Stimulated activated naive CD8-positive, alpha-beta T cell treated with anti-CD3 and anti-CD28 coated beads, Interleukin-15, Interleukin-2, amounts not matched to agents 100 ng/mL and 50 ng/mL, for 24 hours (primary cell): ENCODE measurements around the gene PBX3.
"Not testable (repeated sequence)": the region's sequence is repeated elsewhere in the genome, so short reads cannot be mapped to it uniquely, and the experiment has no call there.

Source experiments
- H3K27ac Mint-ChIP-seq: one replicate; pipeline ENCODE4 v1.8.0; 2021; ENCODE audit warnings: mild to moderate bottlenecking, mixed read lengths
- H3K27me3 Mint-ChIP-seq: one replicate; pipeline ENCODE4 v1.8.0; 2021; ENCODE audit warnings: mixed read lengths
- H3K36me3 Mint-ChIP-seq: one replicate; pipeline ENCODE4 v1.8.0; 2021; ENCODE audit warnings: low read depth, mixed read lengths
- H3K4me1 Mint-ChIP-seq: one replicate; pipeline ENCODE4 v1.8.0; 2021; ENCODE audit warnings: low read depth, mixed read lengths
- H3K4me3 Mint-ChIP-seq: one replicate; pipeline ENCODE4 v1.8.0; 2021; ENCODE audit warnings: mild to moderate bottlenecking, mixed read lengths
- H3K9me3 Mint-ChIP-seq: one replicate; pipeline ENCODE4 v1.8.0; 2021; ENCODE audit warnings: mixed read lengths

PBX3 gene

DNA sequence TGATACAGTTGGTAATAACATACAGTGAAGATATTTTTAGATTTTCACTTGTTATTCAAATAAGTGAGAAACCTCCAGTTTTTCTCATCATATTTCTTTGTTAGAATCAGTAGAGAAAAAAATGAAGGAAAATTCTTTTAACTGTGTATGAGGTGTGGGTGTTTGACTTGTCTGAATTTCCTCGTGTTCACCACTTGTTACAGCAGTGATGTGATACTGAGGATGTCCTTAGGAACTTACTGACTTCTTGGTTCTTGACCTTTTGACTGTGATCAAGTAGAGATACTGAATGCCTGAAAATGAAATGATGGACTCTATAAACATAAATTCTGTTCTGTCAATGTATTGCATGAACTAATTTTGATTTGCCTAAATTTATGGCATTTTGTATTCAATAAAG lies 10.7 kb downstream of the PBX3 start:
- Mint-ChIP-seq H3K9me3 (no peaks in the 10 kb centered on the region), H3K4me3 (no peak overlapping the region), H3K36me3 (peaks cover 12% of the 10 kb centered on the region), H3K4me1 (peaks cover 25% of the 10 kb centered on the region), H3K27ac (no peak overlapping the region), H3K27me3 (peaks cover 11% of the 10 kb centered on the region)

DNA sequence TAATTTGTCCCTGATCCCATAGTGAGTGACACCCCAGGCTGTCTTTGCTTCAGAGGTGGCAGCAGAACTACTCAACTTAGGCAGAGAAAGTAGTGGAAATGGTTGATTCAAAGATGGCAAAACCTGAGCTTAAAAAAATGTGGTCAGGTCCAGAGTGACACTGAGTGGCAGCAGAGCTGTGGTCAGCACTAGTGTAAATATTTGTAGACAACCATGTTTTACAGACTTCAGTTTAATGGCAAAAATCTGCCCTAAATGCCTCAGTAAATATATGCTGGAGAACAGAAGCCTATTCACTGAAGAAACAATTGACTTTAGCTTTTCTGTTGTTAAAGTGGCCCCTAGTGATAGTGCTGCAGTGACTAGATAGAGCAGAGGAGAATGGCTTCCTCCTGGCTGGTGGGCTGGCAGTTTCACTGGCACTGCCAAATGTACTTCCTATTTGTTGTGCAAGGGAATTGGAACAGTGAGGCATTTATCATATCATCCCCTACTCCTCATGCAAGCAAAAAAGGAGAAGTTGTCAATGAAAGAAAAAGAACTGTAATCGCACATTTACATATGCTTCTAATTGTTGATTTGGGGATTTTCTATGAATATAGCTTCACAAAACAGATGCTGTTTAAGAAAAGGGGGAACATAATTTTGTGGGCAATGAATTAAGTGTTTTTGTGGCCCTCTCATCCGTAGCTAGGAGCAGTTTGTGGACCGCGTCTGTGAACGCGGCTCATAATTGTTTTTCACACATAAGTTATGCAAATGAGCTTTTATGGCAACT lies 12.0 kb downstream of the PBX3 start:
- peaks cover 11% of the 10 kb centered on the region for H3K27me3 Mint-ChIP-seq

GRCh38 chr9:125759764-125760129 lies 12.6 kb downstream of the PBX3 start:
- Mint-ChIP-seq H3K4me1 (peaks cover 21% of the 10 kb centered on the region), H3K27me3 (peaks cover 11% of the 10 kb centered on the region), H3K27ac (peak overlapping the region; percentile 59), H3K36me3 (peaks cover 8% of the 10 kb centered on the region), H3K4me3 (peak overlapping the region; percentile 65), H3K9me3 (no peaks in the 10 kb centered on the region)

More for the DNA sequence above, 12.0 kb downstream of the PBX3 start:
- Mint-ChIP-seq H3K4me3 (peak overlapping the region; percentile 65), H3K4me1 (peaks cover 22% of the 10 kb centered on the region), H3K9me3 (no peaks in the 10 kb centered on the region), H3K36me3 (peaks cover 9% of the 10 kb centered on the region), H3K27ac (peak overlapping the region; percentile 59)

GRCh38 chr9:125760537-125760936 lies 13.4 kb downstream of the PBX3 start:
- H3K36me3 Mint-ChIP-seq, result peaks cover 8% of the 10 kb centered on the region
- peaks cover 11% of the 10 kb centered on the region for H3K27me3 Mint-ChIP-seq
- peaks cover 21% of the 10 kb centered on the region for H3K4me1 Mint-ChIP-seq
- H3K27ac Mint-ChIP-seq, result no peak overlapping the region
- no peak overlapping the region for H3K4me3 Mint-ChIP-seq
- H3K9me3 Mint-ChIP-seq, result no peaks in the 10 kb centered on the region

DNA sequence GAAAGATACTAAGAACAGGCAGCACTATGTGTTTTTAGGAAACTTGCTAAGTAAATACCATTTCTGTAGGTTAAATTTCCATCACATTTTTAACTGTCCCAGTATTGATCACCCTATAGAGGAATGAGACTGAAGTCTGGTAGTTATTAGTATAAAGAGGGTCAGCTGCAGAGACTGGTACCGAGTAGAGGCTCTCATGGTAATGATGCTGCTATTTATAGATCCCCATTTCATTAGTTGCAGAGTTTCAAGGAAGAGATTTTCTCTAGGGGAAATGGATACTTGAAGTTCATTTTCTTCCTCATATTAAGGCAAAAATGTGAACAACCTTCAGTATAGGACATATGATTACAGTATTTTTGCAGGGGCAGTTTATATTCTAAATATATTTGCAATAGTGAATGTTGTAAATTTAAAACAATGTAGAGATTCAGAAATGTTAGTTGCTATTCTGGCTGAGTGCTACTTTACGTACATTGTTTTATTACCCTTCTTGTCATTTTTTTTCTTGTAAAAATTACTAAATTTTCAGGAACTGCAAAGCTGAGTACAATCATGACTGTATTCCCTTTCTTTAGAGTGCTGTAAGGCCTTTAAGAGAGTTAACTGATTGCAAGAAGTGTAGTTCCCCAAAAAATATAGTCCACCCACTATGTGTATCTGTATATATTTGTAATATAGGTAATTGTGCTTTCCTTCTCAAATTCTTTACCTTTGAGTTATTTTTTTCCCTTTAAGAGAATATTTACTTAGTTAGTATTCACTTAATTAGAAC lies 14.7 kb downstream of the PBX3 start:
- Mint-ChIP-seq H3K27ac (no peak overlapping the region), H3K36me3 (no peaks in the 10 kb centered on the region), H3K4me3 (no peak overlapping the region), H3K9me3 (no peaks in the 10 kb centered on the region), H3K4me1 (peaks cover 22% of the 10 kb centered on the region), H3K27me3 (peaks cover 11% of the 10 kb centered on the region)

- Mint-ChIP-seq H3K9me3 (no peaks in the 10 kb centered on the region), H3K27me3 (peaks cover 8% of the 10 kb centered on the region), H3K4me1 (peaks cover 24% of the 10 kb centered on the region), H3K4me3 (no peak overlapping the region), H3K36me3 (no peaks in the 10 kb centered on the region), H3K27ac (no peak overlapping the region)
Measured at GRCh38 chr9:125763394-125763801, 16.2 kb downstream of the PBX3 start.

DNA sequence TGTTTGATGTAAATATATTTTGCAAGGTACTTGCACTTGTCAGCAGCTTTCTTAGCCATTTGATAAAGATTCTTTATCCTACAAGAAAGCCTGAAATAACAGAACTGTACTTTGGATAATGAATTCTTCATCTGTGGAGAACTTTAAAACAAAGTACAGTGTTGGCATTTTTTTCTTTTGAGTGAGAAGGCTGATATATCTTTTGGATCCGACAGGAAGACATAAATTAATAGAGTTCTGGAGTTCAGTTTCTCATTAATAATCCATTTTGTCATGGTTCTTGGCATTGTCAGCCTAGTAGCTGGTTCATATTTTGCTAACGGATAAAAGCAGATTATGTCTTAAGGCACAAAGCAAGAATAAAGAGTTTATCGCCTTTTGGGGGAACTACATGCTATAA lies 17.0 kb downstream of the PBX3 start:
- Mint-ChIP-seq H3K4me3 (no peak overlapping the region), H3K27me3 (peaks cover 7% of the 10 kb centered on the region), H3K36me3 (no peaks in the 10 kb centered on the region), H3K9me3 (no peaks in the 10 kb centered on the region), H3K4me1 (peaks cover 16% of the 10 kb centered on the region), H3K27ac (no peak overlapping the region)

DNA sequence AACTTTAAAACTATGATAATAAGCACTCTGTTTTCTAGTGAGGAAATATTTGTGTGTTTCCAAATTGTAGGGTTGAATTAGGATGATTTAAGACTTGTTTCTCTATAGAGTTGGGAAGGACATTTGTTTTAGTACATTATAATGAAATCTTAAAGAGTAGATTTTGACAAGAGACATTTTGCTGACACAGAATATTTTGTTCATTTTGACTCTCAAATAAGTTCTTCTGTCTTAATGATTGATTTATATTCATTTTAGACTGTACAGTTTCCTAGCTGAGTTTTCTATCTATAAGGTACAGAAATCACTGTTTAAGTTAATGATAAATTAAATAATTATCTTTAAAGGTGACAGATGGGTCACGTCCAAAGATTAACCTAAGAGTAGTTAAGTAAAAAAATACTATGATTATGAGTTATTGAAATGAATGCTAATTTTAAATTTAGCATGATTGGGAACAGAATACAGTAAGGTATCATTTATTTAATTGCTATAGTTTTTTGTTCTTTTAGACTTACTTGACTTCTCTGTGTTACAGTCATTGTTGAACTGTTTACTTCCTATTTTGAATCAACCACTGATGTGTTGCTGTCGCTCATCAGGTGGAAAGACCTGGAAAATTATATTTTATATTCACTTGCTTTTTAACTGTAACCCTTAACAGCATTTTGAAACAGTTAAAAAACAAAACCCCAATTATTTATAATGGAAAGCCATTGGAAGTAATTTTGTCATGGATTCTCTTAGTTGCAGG lies 19.5 kb downstream of the PBX3 start:
- Mint-ChIP-seq H3K4me3 (no peak overlapping the region), H3K27me3 (no peaks in the 10 kb centered on the region), H3K36me3 (no peaks in the 10 kb centered on the region), H3K4me1 (peaks cover 8% of the 10 kb centered on the region), H3K27ac (no peak overlapping the region), H3K9me3 (no peaks in the 10 kb centered on the region)

DNA sequence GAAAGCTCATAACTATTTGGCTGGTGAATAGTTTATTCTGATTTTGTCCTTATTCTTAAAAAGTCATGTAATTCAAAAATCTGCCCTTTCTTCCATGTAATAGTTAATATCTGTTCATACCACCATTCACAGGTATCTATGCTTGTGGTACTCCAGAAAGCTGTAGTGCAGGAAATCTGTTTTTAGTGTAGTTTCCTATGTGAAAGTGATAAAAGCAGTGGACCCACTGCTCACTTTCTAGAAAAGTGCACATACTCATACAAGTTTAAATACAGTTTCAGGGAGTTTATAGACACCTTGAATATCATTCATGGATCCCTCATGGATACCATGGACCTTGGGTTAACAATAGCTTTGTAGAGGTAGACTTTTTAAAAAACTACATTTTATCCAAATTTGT lies 20.2 kb downstream of the PBX3 start:
- Mint-ChIP-seq H3K27ac (no peak overlapping the region), H3K36me3 (no peaks in the 10 kb centered on the region), H3K9me3 (no peaks in the 10 kb centered on the region), H3K4me3 (no peak overlapping the region), H3K4me1 (peaks cover 8% of the 10 kb centered on the region), H3K27me3 (no peaks in the 10 kb centered on the region)

DNA sequence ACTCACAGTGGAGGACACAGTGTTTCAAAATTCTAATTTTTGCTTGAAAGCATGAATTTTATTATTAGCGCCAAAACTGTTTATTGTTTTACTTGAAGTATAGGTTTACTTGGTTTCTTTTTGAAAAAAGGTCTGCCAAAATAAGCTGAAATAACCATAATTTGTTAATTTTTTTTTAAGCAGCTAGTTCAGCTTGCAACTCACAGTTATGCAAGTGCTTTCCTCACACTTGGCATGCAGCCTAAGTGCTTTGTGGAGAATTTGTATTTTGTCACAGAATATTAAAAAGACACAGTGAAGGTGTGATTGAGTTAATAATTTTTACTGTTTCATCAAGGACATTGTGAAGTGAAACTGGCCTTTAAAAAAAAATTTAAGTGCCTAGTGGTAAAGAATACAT lies 21.6 kb downstream of the PBX3 start:
- no peaks in the 10 kb centered on the region for H3K27me3 Mint-ChIP-seq
- no peak overlapping the region for H3K27ac Mint-ChIP-seq
- no peak overlapping the region for H3K4me3 Mint-ChIP-seq
- no peaks in the 10 kb centered on the region for H3K9me3 Mint-ChIP-seq
- no peaks in the 10 kb centered on the region for H3K36me3 Mint-ChIP-seq
- H3K4me1 Mint-ChIP-seq, result peaks cover 8% of the 10 kb centered on the region

DNA sequence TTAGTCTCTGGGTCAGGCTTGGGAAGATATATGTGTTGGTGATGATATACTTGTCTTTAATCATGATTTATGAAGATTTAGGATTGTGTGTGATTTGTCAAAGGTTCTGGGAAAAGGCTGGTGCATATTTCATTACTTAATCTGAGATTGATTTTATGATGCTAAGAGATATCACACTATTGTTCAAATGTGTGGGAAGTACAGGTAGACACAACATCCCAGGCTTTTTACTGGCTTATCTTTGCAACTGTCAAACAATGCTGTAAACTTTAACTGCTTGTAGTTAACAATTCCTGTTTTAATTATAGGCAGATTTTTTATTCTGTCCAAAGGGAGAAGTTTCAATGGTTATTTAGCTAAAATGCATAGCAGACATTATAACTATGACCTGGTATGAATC lies 23.9 kb downstream of the PBX3 start:
- Mint-ChIP-seq H3K27ac (no peak overlapping the region), H3K4me1 (peaks cover 8% of the 10 kb centered on the region), H3K36me3 (peaks cover 4% of the 10 kb centered on the region), H3K4me3 (no peak overlapping the region), H3K9me3 (no peaks in the 10 kb centered on the region), H3K27me3 (no peaks in the 10 kb centered on the region)

GRCh38 chr9:125772740-125773139 lies 25.6 kb downstream of the PBX3 start:
- H3K27me3 Mint-ChIP-seq, result no peaks in the 10 kb centered on the region
- no peak overlapping the region for H3K27ac Mint-ChIP-seq
- no peaks in the 10 kb centered on the region for H3K9me3 Mint-ChIP-seq
- no peaks in the 10 kb centered on the region for H3K4me1 Mint-ChIP-seq
- H3K4me3 Mint-ChIP-seq, result no peak overlapping the region
- H3K36me3 Mint-ChIP-seq, result peaks cover 4% of the 10 kb centered on the region

GRCh38 chr9:125774106-125774505 lies 26.9 kb downstream of the PBX3 start:
- no peaks in the 10 kb centered on the region for H3K9me3 Mint-ChIP-seq
- H3K36me3 Mint-ChIP-seq, result peaks cover 4% of the 10 kb centered on the region
- no peak overlapping the region for H3K4me3 Mint-ChIP-seq
- H3K27ac Mint-ChIP-seq, result no peak overlapping the region
- no peaks in the 10 kb centered on the region for H3K27me3 Mint-ChIP-seq
- H3K4me1 Mint-ChIP-seq, result no peaks in the 10 kb centered on the region

DNA sequence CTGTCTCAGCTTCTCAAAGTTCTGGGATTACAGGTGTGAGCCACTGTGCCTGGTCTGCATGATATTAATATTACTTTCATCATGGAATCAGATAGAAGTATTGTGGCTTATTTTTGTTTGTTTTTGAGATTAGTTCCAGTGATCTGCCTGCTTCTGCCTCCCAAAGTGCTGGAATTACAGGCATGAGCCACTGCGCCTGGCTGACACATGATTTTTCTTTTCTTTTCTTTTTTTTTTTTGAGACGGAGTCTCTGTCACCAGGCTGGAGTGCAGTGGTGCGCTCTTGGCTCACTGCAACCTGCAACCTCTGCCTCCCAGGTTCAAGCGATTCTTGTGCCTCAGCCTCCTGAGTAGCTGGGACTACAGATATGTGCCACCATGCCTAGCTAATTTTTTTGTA lies 29.6 kb downstream of the PBX3 start:
- H3K4me1 Mint-ChIP-seq, H3K4me3 Mint-ChIP-seq, H3K27me3 Mint-ChIP-seq, H3K27ac Mint-ChIP-seq, H3K36me3 Mint-ChIP-seq, H3K9me3 Mint-ChIP-seq: not testable (repeated sequence)

DNA sequence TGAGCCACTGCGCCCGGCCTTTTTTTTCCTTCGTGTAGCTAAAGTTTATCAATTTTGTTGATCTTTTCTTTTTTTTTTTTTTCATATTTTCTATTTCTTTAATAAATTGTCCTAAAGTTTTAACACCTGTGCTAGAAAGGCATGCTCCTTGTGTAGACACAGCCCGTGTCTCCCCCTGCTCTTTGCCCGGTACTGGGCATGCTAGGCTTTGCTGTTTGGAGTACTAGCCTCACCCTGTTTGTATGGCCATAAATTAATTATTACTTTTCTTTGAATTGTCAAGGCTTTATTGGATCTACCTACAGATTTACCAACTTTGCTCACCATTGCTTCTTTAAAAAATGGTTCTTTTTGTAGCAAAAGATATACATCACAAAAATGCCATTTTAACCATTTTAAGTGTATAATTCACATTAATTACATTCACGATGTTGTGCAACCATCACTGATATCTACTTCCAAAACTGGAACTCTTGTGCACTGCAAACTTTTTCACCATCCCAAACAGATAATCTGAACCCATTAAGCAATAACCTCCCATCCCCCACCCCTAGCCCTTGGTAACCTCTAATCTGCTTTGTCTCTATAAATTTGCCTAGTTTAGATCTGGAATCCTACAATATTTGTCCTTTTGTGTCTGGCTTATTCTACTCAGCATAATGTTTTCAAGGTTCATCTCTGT lies 31.5 kb downstream of the PBX3 start:
- not testable (repeated sequence) for H3K27ac Mint-ChIP-seq, H3K9me3 Mint-ChIP-seq, H3K27me3 Mint-ChIP-seq, H3K4me1 Mint-ChIP-seq, H3K4me3 Mint-ChIP-seq
- H3K36me3 Mint-ChIP-seq, result peaks cover 13% of the 10 kb centered on the region
